ENCODE results near the gene RPL27.

Gene RPL27

GRCh38 chr17:43014649-43015542 is 16.7 kb downstream of the RPL27 start:
- H3K27me3 ChIP-seq (ENCODE audit: insufficient read depth, poor library complexity, severe bottlenecking), result no peaks in the 10 kb centered on the region
- no peak overlapping the region for H3K4me3 ChIP-seq (replicated peaks; ENCODE audit: insufficient read depth, low read length)
- H3K27ac ChIP-seq (replicated peaks), result peak overlapping the region; percentile 71
- DNase-seq (ENCODE audit: low read depth in 1 of 2, low spot score in 1 of 2), result no peak
- no peak for TF ChIP-seq CTCF (IDR thresholded peaks at IDR 0.05; ENCODE audit: insufficient read depth, low read length)
- no peak for TF ChIP-seq GABPA (IDR thresholded peaks at IDR 0.05; ENCODE audit: low read depth)
- TF ChIP-seq SPI1 (IDR thresholded peaks at IDR 0.05; ENCODE audit: borderline replicate concordance, low read depth), result no peak
- TF ChIP-seq POLR2AphosphoS5 (IDR thresholded peaks at IDR 0.05; ENCODE audit: low read depth), result 0 out of 2 replicates have a peak, but pooled peaks have one; percentile 1

- Histone ChIP-seq H3K27me3 (ENCODE audit: insufficient read depth, poor library complexity, severe bottlenecking) (no peaks in the 10 kb centered on the region), H3K27ac (replicated peaks) (peak overlapping the region; percentile 71), H3K4me3 (replicated peaks; ENCODE audit: insufficient read depth, low read length) (no peak overlapping the region)
- TF ChIP-seq REST (IDR thresholded peaks at IDR 0.05; ENCODE audit: insufficient replicate concordance, low read depth) (no peak), POLR2AphosphoS5 (IDR thresholded peaks at IDR 0.05; ENCODE audit: low read depth) (no peak), GABPA (IDR thresholded peaks at IDR 0.05; ENCODE audit: low read depth) (no peak), CTCF (IDR thresholded peaks at IDR 0.05; ENCODE audit: insufficient read depth, low read length) (no peak), SPI1 (IDR thresholded peaks at IDR 0.05; ENCODE audit: borderline replicate concordance, low read depth) (no peak)
- DNase-seq (ENCODE audit: low read depth in 1 of 2, low spot score in 1 of 2), result no peak
These were observed 17.4 kb downstream of the RPL27 start for GRCh38 chr17:43015579-43015978.

GRCh38 chr17:43016216-43016615 is 18.0 kb downstream of the RPL27 start:
- peak overlapping the region; percentile 71 for H3K27ac ChIP-seq (replicated peaks)
- no peaks in the 10 kb centered on the region for H3K27me3 ChIP-seq (ENCODE audit: insufficient read depth, poor library complexity, severe bottlenecking)
- no peak for DNase-seq (ENCODE audit: low read depth in 1 of 2, low spot score in 1 of 2)
- H3K4me3 ChIP-seq (replicated peaks; ENCODE audit: insufficient read depth, low read length), result no peak overlapping the region
- TF ChIP-seq GABPA (IDR thresholded peaks at IDR 0.05; ENCODE audit: low read depth) (no peak), SPI1 (IDR thresholded peaks at IDR 0.05; ENCODE audit: borderline replicate concordance, low read depth) (no peak), REST (IDR thresholded peaks at IDR 0.05; ENCODE audit: insufficient replicate concordance, low read depth) (no peak), POLR2AphosphoS5 (IDR thresholded peaks at IDR 0.05; ENCODE audit: low read depth) (no peak), CTCF (IDR thresholded peaks at IDR 0.05; ENCODE audit: insufficient read depth, low read length) (no peak)
